ENCODE data around the gene FAM20B.

Gene FAM20B

DNA sequence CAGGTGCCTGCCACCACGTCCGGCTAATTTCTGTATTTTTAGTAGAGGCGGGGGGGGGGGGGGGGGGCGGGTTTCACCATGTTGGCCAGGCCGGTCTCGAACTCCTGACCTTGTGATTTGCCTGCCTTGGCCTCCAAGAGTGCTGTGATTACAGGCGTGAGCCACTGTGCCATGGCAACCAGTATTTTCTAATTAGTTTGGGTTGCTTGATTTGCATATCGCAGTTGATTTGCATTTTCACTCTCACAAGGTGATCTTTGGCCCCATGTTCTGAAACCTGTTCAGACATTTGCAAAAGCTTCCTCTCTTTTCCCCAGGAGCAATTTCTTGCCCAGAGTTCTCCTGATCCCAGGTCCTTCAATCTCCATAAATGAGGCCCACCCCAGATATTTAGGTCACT, 57.8 kb downstream of the FAM20B start:
- Histone ChIP-seq H2AFZ (ENCODE audit: insufficient read depth, low read length, poor library complexity) (no peak overlapping the region), H4K12ac (ENCODE audit: low read depth, low read length) (no peak overlapping the region), H3K9ac (ENCODE audit: low read length) (no peak overlapping the region), H2BK5ac (ENCODE audit: low read depth, low read length, poor library complexity) (no peak overlapping the region), H3K79me1 (ENCODE audit: low read length) (peaks cover 5% of the 10 kb centered on the region), H4K8ac (ENCODE audit: low read depth, low read length) (no peak overlapping the region), H3K14ac (ENCODE audit: low read length) (no peak overlapping the region), H3K79me2 (ENCODE audit: control insufficient read depth, insufficient read depth, low read length, poor library complexity) (peaks cover 2% of the 10 kb centered on the region), H3K27ac (ENCODE audit: low read depth, low read length) (no peak overlapping the region), H2BK120ac (ENCODE audit: insufficient read depth, low read length, poor library complexity) (no peak overlapping the region), H2BK12ac (ENCODE audit: low read length) (no peak overlapping the region), H3K18ac (ENCODE audit: low read length) (no peak overlapping the region), H3K36me3 (ENCODE audit: control insufficient read depth in 1 of 2, insufficient read depth in 2 of 2, low read length in 2 of 2) (peaks cover 8 to 12% of the 10 kb centered on the region in 2 experiments), H3K4me1 (ENCODE audit: control insufficient read depth in 1 of 2, insufficient read depth in 2 of 2, low read length in 2 of 2) (peaks cover 8 to 11% of the 10 kb centered on the region in 2 experiments), H3K9me3 (ENCODE audit: insufficient read depth, low read depth, low read length) (peaks cover 2% of the 10 kb centered on the region), H3K4ac (ENCODE audit: low read depth, low read length) (no peak overlapping the region), H2AK5ac (ENCODE audit: low read length) (no peak overlapping the region), H3K27me3 (ENCODE audit: insufficient read depth, low read length) (no peaks in the 10 kb centered on the region), H3K23ac (ENCODE audit: low read length) (no peak overlapping the region), H3K4me2 (ENCODE audit: low read length) (no peak overlapping the region), H3K4me3 (ENCODE audit: low read depth, low read length) (no peak overlapping the region), H4K91ac (ENCODE audit: low read depth, low read length) (no peak overlapping the region)
- DNase-seq: no peak
- no CpG with 5 or more reads among the region's 8 CpGs for WGBS (ENCODE audit: extremely low coverage, insufficient coverage, insufficient read length)

- no peak for DNase-seq
- Histone ChIP-seq H3K27me3 (ENCODE audit: insufficient read depth, low read length) (no peaks in the 10 kb centered on the region), H4K91ac (ENCODE audit: low read depth, low read length) (no peak overlapping the region), H3K79me1 (ENCODE audit: low read length) (no peaks in the 10 kb centered on the region), H2BK5ac (ENCODE audit: low read depth, low read length, poor library complexity) (no peak overlapping the region), H2BK12ac (ENCODE audit: low read length) (no peak overlapping the region), H3K9ac (ENCODE audit: low read length) (no peak overlapping the region), H3K27ac (ENCODE audit: low read depth, low read length) (no peak overlapping the region), H3K79me2 (ENCODE audit: control insufficient read depth, insufficient read depth, low read length, poor library complexity) (no peaks in the 10 kb centered on the region), H3K36me3 (ENCODE audit: control insufficient read depth in 1 of 2, insufficient read depth in 2 of 2, low read length in 2 of 2) (peaks cover 20 to 32% of the 10 kb centered on the region in 2 experiments), H3K23ac (ENCODE audit: low read length) (no peak overlapping the region), H2AK5ac (ENCODE audit: low read length) (no peak overlapping the region), H3K18ac (ENCODE audit: low read length) (no peak overlapping the region), H2AFZ (ENCODE audit: insufficient read depth, low read length, poor library complexity) (no peak overlapping the region), H3K4me2 (ENCODE audit: low read length) (no peak overlapping the region), H3K14ac (ENCODE audit: low read length) (no peak overlapping the region), H3K4ac (ENCODE audit: low read depth, low read length) (no peak overlapping the region), H2BK120ac (ENCODE audit: insufficient read depth, low read length, poor library complexity) (no peak overlapping the region), H3K9me3 (ENCODE audit: insufficient read depth, low read depth, low read length) (peaks cover 2% of the 10 kb centered on the region), H3K4me1 (ENCODE audit: control insufficient read depth in 1 of 2, insufficient read depth in 2 of 2, low read length in 2 of 2) (peaks cover 8% of the 10 kb centered on the region in 2 experiments), H4K8ac (ENCODE audit: low read depth, low read length) (no peak overlapping the region), H4K12ac (ENCODE audit: low read depth, low read length) (no peak overlapping the region), H3K4me3 (ENCODE audit: low read depth, low read length) (no peak overlapping the region)
- no CpG with 5 or more reads among the region's 11 CpGs for WGBS (ENCODE audit: extremely low coverage, insufficient coverage, insufficient read length)
Measured at GRCh38 chr1:179087665-179088064, 62.0 kb downstream of the FAM20B start.

GRCh38 chr1:179089827-179090482, 64.3 kb downstream of the FAM20B start:
- Histone ChIP-seq H3K18ac (ENCODE audit: low read length) (no peak overlapping the region), H3K79me2 (ENCODE audit: control insufficient read depth, insufficient read depth, low read length, poor library complexity) (no peaks in the 10 kb centered on the region), H3K27ac (ENCODE audit: low read depth, low read length) (no peak overlapping the region), H3K4me3 (ENCODE audit: low read depth, low read length) (no peak overlapping the region), H2AFZ (ENCODE audit: insufficient read depth, low read length, poor library complexity) (no peak overlapping the region), H4K91ac (ENCODE audit: low read depth, low read length) (no peak overlapping the region), H2BK12ac (ENCODE audit: low read length) (no peak overlapping the region), H3K23ac (ENCODE audit: low read length) (no peak overlapping the region), H3K14ac (ENCODE audit: low read length) (no peak overlapping the region), H2BK120ac (ENCODE audit: insufficient read depth, low read length, poor library complexity) (no peak overlapping the region), H3K27me3 (ENCODE audit: insufficient read depth, low read length) (no peaks in the 10 kb centered on the region), H4K8ac (ENCODE audit: low read depth, low read length) (no peak overlapping the region), H3K9ac (ENCODE audit: low read length) (no peak overlapping the region), H2AK5ac (ENCODE audit: low read length) (no peak overlapping the region), H2BK5ac (ENCODE audit: low read depth, low read length, poor library complexity) (no peak overlapping the region), H3K4me2 (ENCODE audit: low read length) (no peak overlapping the region), H4K12ac (ENCODE audit: low read depth, low read length) (no peak overlapping the region), H3K9me3 (ENCODE audit: insufficient read depth, low read depth, low read length) (peaks cover 2% of the 10 kb centered on the region), H3K36me3 (ENCODE audit: control insufficient read depth in 1 of 2, insufficient read depth in 2 of 2, low read length in 2 of 2) (peaks cover 31 to 52% of the 10 kb centered on the region in 2 experiments), H3K4me1 (ENCODE audit: control insufficient read depth in 1 of 2, insufficient read depth in 2 of 2, low read length in 2 of 2) (peaks cover 12 to 13% of the 10 kb centered on the region in 2 experiments), H3K4ac (ENCODE audit: low read depth, low read length) (no peak overlapping the region), H3K79me1 (ENCODE audit: low read length) (no peaks in the 10 kb centered on the region)
- no CpG with 5 or more reads among the region's 16 CpGs for WGBS (ENCODE audit: extremely low coverage, insufficient coverage, insufficient read length)
- DNase-seq: no peak

- Histone ChIP-seq H4K91ac (ENCODE audit: low read depth, low read length) (no peak overlapping the region), H3K9ac (ENCODE audit: low read length) (no peak overlapping the region), H3K27me3 (ENCODE audit: insufficient read depth, low read length) (no peaks in the 10 kb centered on the region), H2BK12ac (ENCODE audit: low read length) (no peak overlapping the region), H3K18ac (ENCODE audit: low read length) (no peak overlapping the region), H3K4ac (ENCODE audit: low read depth, low read length) (no peak overlapping the region), H3K4me3 (ENCODE audit: low read depth, low read length) (no peak overlapping the region), H4K8ac (ENCODE audit: low read depth, low read length) (no peak overlapping the region), H3K79me1 (ENCODE audit: low read length) (no peaks in the 10 kb centered on the region), H2BK5ac (ENCODE audit: low read depth, low read length, poor library complexity) (no peak overlapping the region), H2AK5ac (ENCODE audit: low read length) (no peak overlapping the region), H2AFZ (ENCODE audit: insufficient read depth, low read length, poor library complexity) (no peak overlapping the region), H3K14ac (ENCODE audit: low read length) (no peak overlapping the region), H3K23ac (ENCODE audit: low read length) (no peak overlapping the region), H3K27ac (ENCODE audit: low read depth, low read length) (no peak overlapping the region), H3K79me2 (ENCODE audit: control insufficient read depth, insufficient read depth, low read length, poor library complexity) (no peaks in the 10 kb centered on the region), H3K36me3 (ENCODE audit: control insufficient read depth in 1 of 2, insufficient read depth in 2 of 2, low read length in 2 of 2) (peaks cover 31 to 55% of the 10 kb centered on the region in 2 experiments), H2BK120ac (ENCODE audit: insufficient read depth, low read length, poor library complexity) (no peak overlapping the region), H3K9me3 (ENCODE audit: insufficient read depth, low read depth, low read length) (peaks cover 2% of the 10 kb centered on the region), H4K12ac (ENCODE audit: low read depth, low read length) (no peak overlapping the region), H3K4me2 (ENCODE audit: low read length) (no peak overlapping the region), H3K4me1 (ENCODE audit: control insufficient read depth in 1 of 2, insufficient read depth in 2 of 2, low read length in 2 of 2) (peaks cover 15 to 18% of the 10 kb centered on the region in 2 experiments)
- DNase-seq: no peak
- no CpG with 5 or more reads among the region's 8 CpGs for WGBS (ENCODE audit: extremely low coverage, insufficient coverage, insufficient read length)
Measured at GRCh38 chr1:179090522-179090921, 64.8 kb downstream of the FAM20B start.

Measured in trophoblast cell (in vitro differentiated cells and primary cell).